Stimulated activated CD8-positive, alpha-beta memory T cell treated with anti-CD3 and anti-CD28 coated beads, Interleukin-4, amount 100 ng/mL, for 48 hours (primary cell): ENCODE data around the gene RASSF10.
"Not testable (repeated sequence)": the region's sequence is repeated elsewhere in the genome, so short reads cannot be mapped to it uniquely, and the experiment has no call there.

ENCODE experiments used
- DNase-seq: peaks from one replicate; pipeline ENCODE4 v3.0.0-alpha.2; 2020

The RASSF10 gene

GRCh38 chr11:13029872-13030271, 20.8 kb downstream of the RASSF10 start:
- no peak for DNase-seq

- no peak for DNase-seq
These were observed 21.7 kb downstream of the RASSF10 start for GRCh38 chr11:13030857-13031256.

- DNase-seq = no peak
These were observed 22.2 kb downstream of the RASSF10 start for GRCh38 chr11:13031349-13031748.

GRCh38 chr11:13033760-13034533, 24.8 kb downstream of the RASSF10 start:
- DNase-seq = no peak

- no peak for DNase-seq
These were observed 26.6 kb downstream of the RASSF10 start for GRCh38 chr11:13035711-13036110.

GRCh38 chr11:13036235-13036634, 27.1 kb downstream of the RASSF10 start:
- no peak for DNase-seq

GRCh38 chr11:13038366-13038765, 29.2 kb downstream of the RASSF10 start:
- no peak for DNase-seq

GRCh38 chr11:13039126-13039525, 30.0 kb downstream of the RASSF10 start:
- no peak for DNase-seq

GRCh38 chr11:13040969-13041561, 31.9 kb downstream of the RASSF10 start:
- no peak for DNase-seq

GRCh38 chr11:13042873-13043342, 33.8 kb downstream of the RASSF10 start:
- no peak for DNase-seq

GRCh38 chr11:13043912-13044628, 35.0 kb downstream of the RASSF10 start:
- no peak for DNase-seq

- not testable (repeated sequence) for DNase-seq
These were observed 36.0 kb downstream of the RASSF10 start for GRCh38 chr11:13045089-13045488.

GRCh38 chr11:13045734-13046133, 36.6 kb downstream of the RASSF10 start:
- no peak for DNase-seq

- no peak for DNase-seq
These were observed 37.8 kb downstream of the RASSF10 start for GRCh38 chr11:13046637-13047570.

GRCh38 chr11:13047884-13048283, 38.8 kb downstream of the RASSF10 start:
- no peak for DNase-seq

- DNase-seq = no peak
These were observed 42.1 kb downstream of the RASSF10 start for GRCh38 chr11:13051257-13051656.

GRCh38 chr11:13052130-13052571, 43.0 kb downstream of the RASSF10 start:
- no peak for DNase-seq

GRCh38 chr11:13053255-13053917, 44.3 kb downstream of the RASSF10 start:
- no peak for DNase-seq

- DNase-seq = no peak
These were observed 45.2 kb downstream of the RASSF10 start for GRCh38 chr11:13054278-13054677.

- peak; percentile 26 for DNase-seq
These were observed 46.1 kb downstream of the RASSF10 start for GRCh38 chr11:13055200-13055599.

- no peak for DNase-seq
These were observed 52.3 kb downstream of the RASSF10 start for GRCh38 chr11:13061294-13061990.
